ENCODE measurements around the gene CNOT4.

GRCh38 chr7:135337977-135338550 lies 171.8 kb downstream of the CNOT4 start:
- no peak for TF ChIP-seq MAX (IDR thresholded peaks at IDR 0.05)
- no peak for TF ChIP-seq TCF12 (IDR thresholded peaks at IDR 0.05; ENCODE audit: low read depth)
- no peak for TF ChIP-seq REST (IDR thresholded peaks at IDR 0.05; ENCODE audit: low read depth)
- no peak for TF ChIP-seq USF1 (IDR thresholded peaks at IDR 0.05)
- TF ChIP-seq NFIC (IDR thresholded peaks at IDR 0.05) = no peak
- TF ChIP-seq TEAD4 (IDR thresholded peaks at IDR 0.05) = no peak
- no peak for TF ChIP-seq EP300 (IDR thresholded peaks at IDR 0.05; ENCODE audit: borderline replicate concordance)
- TF ChIP-seq EGR1 (IDR thresholded peaks at IDR 0.05) = no peak
- TF ChIP-seq ZBTB7A (IDR thresholded peaks at IDR 0.05; ENCODE audit: low read depth) = no peak
- no peak for TF ChIP-seq RAD21 (IDR thresholded peaks at IDR 0.05; ENCODE audit: low read depth)
